Astrocyte of the spinal cord (primary cell): ENCODE data around the gene PPM1H.
"Not testable (repeated sequence)": the region's sequence is repeated elsewhere in the genome, so short reads cannot be mapped to it uniquely, and the experiment has no call there.

Source experiments
- DNase-seq: peaks from one replicate; pipeline ENCODE4 v3.0.0; 2011; ENCODE audit warnings: low read depth, low spot score
- H3K4me3 ChIP-seq: 2 replicates; pipeline ENCODE4 v1.5.1; 2011; ENCODE audit warnings: low read depth, mild to moderate bottlenecking, low read length, moderate library complexity
- CTCF ChIP-seq: IDR thresholded peaks from 2 replicates; pipeline ENCODE4 v1.5.1; 2012; ENCODE audit warnings: low read depth, mild to moderate bottlenecking, low read length, inconsistent platforms
- in situ Hi-C: cut with HindIII; loops from 2 replicates; pipeline ENCODE4 v1.10.0; 2017; ENCODE audit warnings: low sequenced_read_pairs

PPM1H gene

DNA sequence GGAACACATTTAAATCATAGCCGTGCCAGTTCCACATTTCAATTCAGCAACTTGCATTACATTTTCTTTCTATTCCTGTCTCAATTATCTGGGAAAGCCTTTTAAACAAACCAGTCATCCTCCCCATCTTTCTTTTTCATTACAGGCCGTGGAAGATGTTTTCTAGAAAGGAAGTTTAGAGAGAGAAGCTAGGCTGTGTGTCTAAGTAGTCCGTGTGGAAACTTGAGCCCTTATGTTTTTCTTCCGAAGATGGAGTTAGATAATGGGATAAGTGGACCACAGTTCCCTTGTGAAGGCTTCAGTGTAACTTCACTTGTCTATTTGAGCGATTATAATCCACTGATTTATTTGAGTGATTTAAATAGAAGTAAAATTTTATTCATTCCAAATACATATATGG, 12.4 kb upstream of the PPM1H start:
- in situ Hi-C loops, result no loop called here
- no peak for TF ChIP-seq CTCF
- H3K4me3 ChIP-seq, result no peak overlapping the region

GRCh38 chr12:62943779-62944395, 8.9 kb upstream of the PPM1H start:
- H3K4me3 ChIP-seq, result no peak overlapping the region
- no peak for DNase-seq
- in situ Hi-C loops, result no loop called here
- TF ChIP-seq CTCF, result no peak

More for the DNA sequence above, 12.4 kb upstream of the PPM1H start:
- no peak for DNase-seq

DNA sequence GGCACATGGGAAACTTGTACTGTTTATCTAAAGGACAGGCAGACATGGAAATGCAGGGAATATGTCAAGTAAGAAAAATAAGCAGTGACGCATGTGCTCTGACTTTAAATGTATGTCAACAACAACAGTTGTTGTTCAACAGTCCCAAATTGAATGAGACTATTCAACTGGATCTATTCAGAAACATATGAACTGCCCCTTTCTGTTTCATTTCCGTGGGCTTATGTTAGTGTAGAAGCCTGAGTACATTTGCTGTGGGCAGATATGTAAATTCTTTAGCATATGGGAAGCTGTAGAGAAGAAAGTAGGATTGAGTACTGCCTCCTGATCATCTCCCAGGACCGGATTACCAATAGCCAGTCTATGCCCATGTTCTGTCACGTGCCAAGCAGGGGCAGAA, 7.4 kb upstream of the PPM1H start:
- DNase-seq, H3K4me3 ChIP-seq, in situ Hi-C loops: not testable (repeated sequence)

DNA sequence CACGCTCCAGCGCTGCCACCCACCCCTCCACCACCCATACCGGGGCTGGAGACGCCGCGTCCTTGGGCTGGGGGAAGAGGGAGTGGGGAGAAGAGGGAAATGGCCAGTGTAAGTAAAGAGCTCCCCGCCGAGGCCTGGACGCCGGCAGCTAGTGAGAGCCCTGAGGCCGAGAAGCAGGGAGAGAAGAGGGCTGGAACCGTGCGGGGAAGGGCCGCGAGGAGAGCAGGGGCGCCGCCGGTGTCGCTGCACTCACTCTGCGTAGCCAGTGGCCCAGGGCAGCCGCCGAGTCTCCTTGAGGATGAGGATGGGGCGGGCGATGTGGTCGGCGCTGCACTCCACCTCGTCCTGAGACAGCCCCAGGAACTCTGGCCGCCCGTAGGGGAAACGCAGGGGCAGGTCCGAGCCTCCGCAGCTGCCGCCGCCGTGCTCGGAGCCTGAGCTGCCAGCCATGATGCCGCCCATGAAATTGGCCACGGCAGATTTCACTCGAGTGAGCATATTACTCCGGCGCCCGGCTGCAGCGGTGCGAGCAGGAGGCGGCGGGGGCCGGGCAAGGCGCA, 631 bp downstream of the PPM1H start:
- H3K4me3 ChIP-seq, result peak overlapping the region; percentile 59
- in situ Hi-C loops, result no loop called here
- DNase-seq, result peak; percentile 25
- TF ChIP-seq CTCF, result no peak

- in situ Hi-C loops, result no loop called here
- H3K4me3 ChIP-seq, result peak overlapping the region; percentile 59
- TF ChIP-seq CTCF, result no peak
- DNase-seq, result peak; percentile 18
Observed at GRCh38 chr12:62933602-62934238, 1.2 kb downstream of the PPM1H start.

DNA sequence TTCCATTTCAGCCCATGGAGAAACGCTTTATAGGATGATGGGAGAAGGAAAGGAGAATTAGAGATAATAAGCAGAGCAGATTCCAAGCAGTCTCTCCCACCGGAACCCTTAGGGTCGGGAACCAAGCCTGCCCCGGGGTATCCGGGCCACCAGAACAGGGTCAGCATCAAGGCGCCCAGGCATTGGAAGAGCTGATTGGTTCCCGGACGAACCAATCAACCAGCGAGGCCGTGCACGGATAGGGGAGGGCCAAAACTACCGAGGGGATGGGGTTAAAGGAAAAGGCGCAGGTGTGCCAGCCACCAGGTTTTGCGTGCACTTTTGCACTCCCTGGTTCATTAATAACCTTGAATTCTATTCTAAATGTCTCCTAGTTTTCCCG, 1.7 kb downstream of the PPM1H start:
- in situ Hi-C loops, result no loop called here
- H3K4me3 ChIP-seq, result peak overlapping the region; percentile 59
- no peak for DNase-seq
- TF ChIP-seq CTCF, result no peak

DNA sequence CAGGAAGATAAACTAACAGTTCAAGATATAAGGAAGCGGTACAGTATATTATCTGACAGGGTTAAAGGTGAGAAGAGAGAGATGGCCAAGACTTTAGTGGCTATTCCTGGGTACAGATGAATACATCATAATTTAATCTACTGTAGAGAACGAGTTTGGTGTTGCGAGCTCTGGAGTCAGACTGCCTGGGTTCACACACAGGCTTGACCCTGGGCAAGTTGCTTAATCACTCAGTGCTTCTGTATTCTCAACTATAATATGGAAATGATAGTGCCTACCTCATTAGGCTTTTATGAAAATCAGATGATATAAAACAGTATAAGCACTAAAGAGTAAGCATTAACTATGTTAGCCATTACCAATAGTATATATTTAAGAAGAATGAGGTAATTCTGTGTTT, 3.5 kb downstream of the PPM1H start:
- no peak overlapping the region for H3K4me3 ChIP-seq
- in situ Hi-C loops, result no loop called here
- no peak for TF ChIP-seq CTCF
- no peak for DNase-seq
